HG03521 (cell line): Measurements from ENCODE around the gene AMPD1.

ENCODE experiments used
- ATAC-seq: cut with Tn5 transposase; IDR thresholded peaks from one replicate; pipeline ENCODE4 v1.9.1; 2021; ENCODE audit warnings: mild to moderate bottlenecking, moderate library complexity; ENCODE audit not compliant: unreplicated experiment

The AMPD1 gene

DNA sequence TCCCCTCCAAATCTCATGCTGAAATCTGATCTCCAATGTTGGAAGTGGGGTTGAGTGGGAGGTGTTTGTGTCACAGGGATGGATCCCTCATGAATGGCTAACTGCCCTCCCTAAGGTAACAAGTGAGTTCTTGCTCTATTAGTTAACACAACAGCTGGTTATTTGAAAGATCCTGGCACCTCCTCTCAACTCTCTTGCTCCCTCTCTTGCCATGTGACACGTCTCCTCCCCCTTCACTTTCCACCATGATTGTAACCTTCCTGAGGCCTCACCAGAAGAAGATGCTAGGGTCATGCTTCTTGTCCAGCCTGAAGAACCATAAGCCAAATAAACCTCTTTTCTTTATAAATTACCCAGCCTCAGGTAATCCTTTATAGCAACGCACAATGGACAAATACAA lies 54.0 kb downstream of the AMPD1 start:
- no peak for ATAC-seq

DNA sequence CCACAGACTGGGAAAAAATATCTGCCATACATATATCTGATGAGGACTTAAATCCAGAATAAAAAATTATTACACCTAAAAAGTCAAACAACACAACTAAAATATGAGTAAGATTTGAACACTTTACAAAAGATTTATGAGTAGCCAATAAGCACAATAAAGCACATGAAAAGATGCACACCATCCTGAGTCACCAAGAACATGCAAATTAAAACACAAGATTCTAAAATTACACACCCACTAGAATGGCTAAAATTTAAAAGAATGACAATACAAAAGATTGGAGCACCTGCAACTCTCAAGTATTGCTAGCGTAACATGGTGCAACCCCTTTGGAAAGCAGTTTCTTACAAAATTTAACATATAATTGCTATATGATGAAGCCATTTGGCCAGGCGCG lies 56.4 kb downstream of the AMPD1 start:
- no peak for ATAC-seq

- no peak for ATAC-seq
Measured at GRCh38 chr1:114632427-114632826, 62.9 kb downstream of the AMPD1 start.

DNA sequence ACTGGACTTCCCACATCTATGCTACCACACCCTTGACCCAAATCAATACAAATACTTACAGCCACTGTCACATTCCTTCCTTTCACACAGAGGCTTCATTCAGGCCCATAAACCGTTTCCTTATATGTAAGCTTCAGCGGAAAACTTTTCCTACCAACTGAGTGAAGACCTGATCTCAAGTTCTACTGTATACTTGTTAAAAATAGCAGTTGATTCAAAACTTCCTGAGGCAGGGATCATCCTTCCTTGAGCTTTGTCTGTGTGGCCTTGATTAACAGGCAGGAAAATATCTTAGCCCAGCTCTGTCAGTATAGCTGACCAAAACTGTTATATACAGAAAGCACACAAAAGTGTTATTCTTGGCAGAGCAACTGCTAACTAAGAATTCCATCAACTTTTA lies 68.2 kb downstream of the AMPD1 start:
- no peak for ATAC-seq

- ATAC-seq, result no peak
Measured at GRCh38 chr1:114623364-114623763, 72.0 kb downstream of the AMPD1 start.
